Thyroid gland (tissue), 4 donors: ENCODE measurements around the gene MPP2. TPM values are rescaled to one million over a fixed set of nuclear protein-coding genes. Genes with fewer than 3 reads are reported as not detected.

Experiments
- DNase-seq, 2 donors: peaks; one replicate each; pipeline ENCODE4 v3.0.0-alpha.2; 2019
- H3K27ac ChIP-seq, 3 donors: fragments of 200-600 bp; sonication (generic); 1 replicate in 2 of 3; 2 replicates in 1 of 3; pipeline ENCODE4 v1.5.1; 2016 to 2019; ENCODE audit warnings: mild to moderate bottlenecking in 1 of 3, moderate library complexity in 1 of 3
- H3K27me3 ChIP-seq: fragments of 200-600 bp; sonication (generic); one replicate; pipeline ENCODE4 v1.5.1; 2019
- H3K36me3 ChIP-seq, 2 donors: fragments of 200-600 bp; sonication (generic); one replicate each; pipeline ENCODE4 v1.5.1; 2016 to 2019
- H3K4me1 ChIP-seq, 2 donors: fragments of 200-600 bp; sonication (generic); one replicate each; pipeline ENCODE4 v1.5.1; 2017 to 2019
- H3K4me3 ChIP-seq, 3 donors: fragments of 200-600 bp; sonication (generic); replicated peaks in 1 of 3; 1 replicate in 2 of 3; 2 replicates in 1 of 3; pipeline ENCODE4 v1.5.1; 2016; ENCODE audit warnings: mild to moderate bottlenecking in 1 of 3
- H3K9me3 ChIP-seq: fragments of 200-600 bp; sonication (generic); one replicate; pipeline ENCODE4 v1.5.1; 2017
- CTCF ChIP-seq, 6 experiments: fragments of 200-600 bp in 3 of 6; fragments of 450-650 bp in 3 of 6; sonication (generic) in 3 of 6; IDR thresholded peaks; one replicate each; pipeline ENCODE4 v1.5.1; 2016 to 2019; ENCODE audit warnings: antibody characterized with exemption in 6 of 6, mild to moderate bottlenecking in 2 of 6, inconsistent platforms in 1 of 6, moderate library complexity in 1 of 6
- POLR2A ChIP-seq, 2 donors: fragments of 450-650 bp; IDR thresholded peaks; one replicate each; pipeline ENCODE4 v1.6.1; 2017; ENCODE audit warnings: antibody characterized with exemption in 2 of 2, mild to moderate bottlenecking in 2 of 2, moderate library complexity in 1 of 2
- WGBS, 2 donors: methylation state at CpG; one replicate each; pipeline ENCODE4 v1.1.5; 2017; 5-methylcytosine and 5-hydroxymethylcytosine counted together
- intact Hi-C: fragments of 100-400 bp; cut with DNase I; formaldehyde crosslinking; loops from one replicate; pipeline ENCODE4 v1.15.1; 2023
- total RNA-seq, 4 donors: library from RNA; depleted of rRNA; stranded (reverse); fragments of >200 nt; gene quantifications; one replicate each; pipeline ENCODE4 v1.2.3, GENCODE V29; 2016

MPP2 gene
- total RNA-seq, 4 donors from 2014 or later: 6.5 to 30.8 (median 9.0) TPM

- Histone ChIP-seq H3K27me3 (no peaks in the 10 kb centered on the region), H3K4me3 (peak overlapping the region; percentile 15 to 85 (median 75)), H3K36me3 (no peaks in the 10 kb centered on the region), H3K9me3 (no peaks in the 10 kb centered on the region), H3K27ac (peak overlapping the region in 1 of 3 donors; percentile 59), H3K4me1 (peaks cover 17 to 27% of the 10 kb centered on the region in 2 donors)
- 27 to 77% methylated on average over 4 to 13 of the region's 51 CpGs for WGBS, 2 donors
- DNase-seq: peak; percentile 52 to 56
- no peak for TF ChIP-seq POLR2A (IDR thresholded peaks at IDR 0.05)
- no peak for TF ChIP-seq CTCF (IDR thresholded peaks at IDR 0.05)
- intact Hi-C loops: loop anchor here (5.0 kb wide), 1 partner anchor 50 kb away; the partner anchor contains the start of gene CFAP97D1
Observed at GRCh38 chr17:43832168-43832975, 75.0 kb downstream of the MPP2 start.

DNA sequence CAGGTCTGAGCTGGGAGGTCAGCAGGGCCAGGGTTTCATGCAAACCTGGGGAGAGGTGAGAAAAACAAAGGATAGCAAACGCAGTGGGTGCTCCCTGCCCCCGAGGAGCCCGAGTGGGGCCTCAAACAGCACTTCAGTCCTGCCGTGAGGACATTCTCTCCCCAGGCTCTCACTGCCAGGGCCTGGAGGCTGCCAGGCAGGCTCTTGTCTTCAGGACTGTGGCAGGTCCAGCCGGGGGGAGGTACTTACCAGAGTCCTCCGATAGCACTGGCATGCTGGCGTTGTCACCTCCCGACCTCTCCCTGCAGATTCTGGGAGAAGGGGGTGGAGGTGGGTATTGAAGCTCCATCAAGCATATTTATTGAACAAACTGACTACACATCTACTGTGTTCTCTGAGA lies 75.7 kb downstream of the MPP2 start:
- H3K27me3 ChIP-seq: no peaks in the 10 kb centered on the region
- intact Hi-C loops: loop anchor here (5.0 kb wide), 1 partner anchor 49 kb away; the partner anchor contains the start of gene CFAP97D1
- no peaks in the 10 kb centered on the region for H3K9me3 ChIP-seq
- no peaks in the 10 kb centered on the region for H3K36me3 ChIP-seq
- peak; percentile 87 to 94 for DNase-seq
- peaks cover 17 to 27% of the 10 kb centered on the region in 2 donors for H3K4me1 ChIP-seq
- TF ChIP-seq POLR2A (IDR thresholded peaks at IDR 0.05) (no peak), CTCF (IDR thresholded peaks at IDR 0.05) (no peak)
- H3K4me3 ChIP-seq: no peak overlapping the region
- no peak overlapping the region for H3K27ac ChIP-seq
- 35 to 45% methylated on average over 8 of the region's 8 CpGs for WGBS, 2 donors

GRCh38 chr17:43830510-43831140 lies 76.7 kb downstream of the MPP2 start:
- DNase-seq: no peak
- no peak overlapping the region for H3K4me3 ChIP-seq
- no peaks in the 10 kb centered on the region for H3K9me3 ChIP-seq
- H3K27ac ChIP-seq: no peak overlapping the region
- H3K4me1 ChIP-seq: peaks cover 17 to 27% of the 10 kb centered on the region in 2 donors
- no peaks in the 10 kb centered on the region for H3K27me3 ChIP-seq
- intact Hi-C loops: loop anchor here (5.0 kb wide), 1 partner anchor 48 kb away; the partner anchor contains the start of gene CFAP97D1
- WGBS, 2 donors: 93 to 95% methylated on average over 6 to 7 of the region's 7 CpGs
- TF ChIP-seq CTCF (IDR thresholded peaks at IDR 0.05): no peak
- no peak for TF ChIP-seq POLR2A (IDR thresholded peaks at IDR 0.05)
- no peaks in the 10 kb centered on the region for H3K36me3 ChIP-seq

DNA sequence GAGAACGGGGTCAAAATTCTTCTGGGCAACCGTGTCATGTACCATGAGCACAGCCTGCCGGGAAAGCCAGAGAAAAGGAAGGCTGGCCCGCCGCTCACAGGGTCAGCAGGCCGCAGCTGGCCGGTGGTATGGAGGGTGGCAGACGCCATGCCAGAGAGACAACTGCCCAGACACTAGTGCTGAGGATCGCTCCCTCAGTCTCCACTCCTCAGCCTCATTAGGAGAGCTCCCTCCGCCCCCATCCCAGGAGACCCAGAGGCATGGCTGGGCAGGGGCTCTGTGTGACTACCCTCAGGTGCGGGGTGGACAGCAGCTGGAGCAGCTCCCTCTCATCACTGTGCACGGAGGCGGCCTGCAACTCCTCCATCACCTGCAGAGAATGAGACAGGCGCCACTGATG lies 77.6 kb downstream of the MPP2 start:
- intact Hi-C loops: loop anchor here (5.0 kb wide), 1 partner anchor 47 kb away; the partner anchor contains the start of gene CFAP97D1
- DNase-seq: no peak
- WGBS, 2 donors: 93 to 95% methylated on average over 9 to 13 of the region's 14 CpGs
- Histone ChIP-seq H3K36me3 (no peaks in the 10 kb centered on the region), H3K27ac (no peak overlapping the region), H3K9me3 (no peaks in the 10 kb centered on the region), H3K4me1 (peaks cover 17 to 27% of the 10 kb centered on the region in 2 donors), H3K27me3 (no peaks in the 10 kb centered on the region), H3K4me3 (no peak overlapping the region)
- TF ChIP-seq POLR2A (IDR thresholded peaks at IDR 0.05): no peak

DNA sequence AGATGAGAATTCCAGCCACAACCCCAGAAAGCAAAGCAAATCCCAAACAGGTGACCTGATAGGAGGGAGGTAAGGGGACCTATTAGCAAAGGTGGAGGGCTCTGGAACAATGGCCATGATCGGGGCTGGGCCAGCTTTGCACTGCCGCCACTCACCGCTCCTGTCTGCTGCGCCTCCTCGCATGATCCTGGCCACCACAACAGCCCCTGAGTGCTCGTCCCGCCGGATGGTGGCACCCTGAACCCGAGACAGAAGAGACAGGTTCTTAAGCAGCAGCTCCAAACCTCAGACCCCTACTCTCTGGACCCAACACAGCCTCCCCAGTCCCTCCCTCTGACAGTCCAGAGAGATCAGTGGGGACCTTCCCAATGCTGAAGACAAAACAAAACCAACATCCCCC lies 79.7 kb downstream of the MPP2 start:
- no peaks in the 10 kb centered on the region for H3K9me3 ChIP-seq
- no peaks in the 10 kb centered on the region for H3K36me3 ChIP-seq
- intact Hi-C loops: no loop called here
- no peak overlapping the region for H3K27ac ChIP-seq
- DNase-seq: no peak
- no peaks in the 10 kb centered on the region for H3K27me3 ChIP-seq
- WGBS, 2 donors: 97 to 98% methylated on average over 9 of the region's 9 CpGs
- peaks cover 10 to 14% of the 10 kb centered on the region in 2 donors for H3K4me1 ChIP-seq
- no peak for TF ChIP-seq CTCF (IDR thresholded peaks at IDR 0.05)
- no peak for TF ChIP-seq POLR2A (IDR thresholded peaks at IDR 0.05)
- no peak overlapping the region for H3K4me3 ChIP-seq
